Sigmoid colon (tissue), 7 donors: ENCODE measurements around the gene IQGAP2. TPM values are rescaled to one million over a fixed set of nuclear protein-coding genes. Genes with fewer than 3 reads are reported as not detected.
A peak's percentile ranks its signal among the peaks of the same experiment; 100 is the strongest.

Experiments used
- DNase-seq: peaks from one replicate; pipeline ENCODE4 v3.0.0-alpha.2; 2019
- H3K27ac ChIP-seq, 4 donors: fragments of 200-600 bp; sonication (generic); one replicate each; pipeline ENCODE4 v1.5.1; 2016 to 2019; ENCODE audit warnings: mild to moderate bottlenecking in 1 of 4
- H3K27me3 ChIP-seq, 3 donors: fragments of 200-600 bp; sonication (generic); one replicate each; pipeline ENCODE4 v1.5.1; 2019; ENCODE audit warnings: mild to moderate bottlenecking in 1 of 3
- H3K36me3 ChIP-seq, 4 donors: fragments of 200-600 bp; sonication (generic); one replicate each; pipeline ENCODE4 v1.5.1; 2016 to 2019
- H3K4me1 ChIP-seq, 4 donors: fragments of 200-600 bp; sonication (generic); one replicate each; pipeline ENCODE4 v1.5.1; 2017 to 2019
- H3K4me3 ChIP-seq, 4 donors: fragments of 200-600 bp; sonication (generic); one replicate each; pipeline ENCODE4 v1.5.1; 2017 to 2019; ENCODE audit warnings: mild to moderate bottlenecking in 2 of 4, moderate library complexity in 1 of 4
- H3K9me3 ChIP-seq, 4 donors: fragments of 200-600 bp in 3 of 4; sonication (generic) in 3 of 4; one replicate each; pipeline versions ENCODE4 v1.5.1 to v1.6.1; 2013 to 2019
- CTCF ChIP-seq, 4 experiments: fragments of 450-650 bp in 3 of 4; fragments of 200-600 bp in 1 of 4; IDR thresholded peaks; one replicate each; pipeline ENCODE4 v1.5.1; 2016 to 2019; ENCODE audit warnings: antibody characterized with exemption in 4 of 4, mild to moderate bottlenecking in 3 of 4, moderate library complexity in 2 of 4
- EP300 ChIP-seq, 4 donors: sonication (generic); formaldehyde crosslinking; IDR thresholded peaks; one replicate each; pipeline ENCODE4 v1.6.1; 2017; ENCODE audit warnings: antibody characterized with exemption in 4 of 4
- POLR2A ChIP-seq, 2 donors: fragments of 450-650 bp; IDR thresholded peaks; one replicate each; pipeline ENCODE4 v1.6.1; 2016; ENCODE audit warnings: antibody characterized with exemption in 2 of 2, mild to moderate bottlenecking in 2 of 2, moderate library complexity in 2 of 2
- POLR2AphosphoS5 ChIP-seq, 4 donors: sonication (generic); formaldehyde crosslinking; IDR thresholded peaks; one replicate each; pipeline ENCODE4 v1.6.1; 2017; ENCODE audit warnings: antibody characterized with exemption in 4 of 4
- WGBS, 2 donors: extraction: QIAGEN DNeasy Blood & Tissue Kit; methylation state at CpG; one replicate each; pipeline ENCODE4 v1.1.7; 2013; 5-methylcytosine and 5-hydroxymethylcytosine counted together
- intact Hi-C: fragments of 100-400 bp; cut with DNase I; formaldehyde crosslinking; loops from one replicate; pipeline ENCODE4 v1.15.1; 2023
- polyA plus RNA-seq, 3 donors: library from polyadenylated mRNA; stranded (reverse); fragments of 200-250 nt; gene quantifications; one replicate each; pipeline ENCODE4 v1.2.3, GENCODE V29; 2013
- total RNA-seq, 4 donors: library from RNA; depleted of rRNA; stranded (reverse); fragments of >200 nt; gene quantifications; one replicate each; pipeline ENCODE4 v1.1.0, GENCODE V29; 2016
- donor health status: healthy with polysubstance abuse.
- donor health status: Bipolar disorder and iron deficiency.
- donor health status: healthy.

IQGAP2 gene
- total and polyA plus RNA-seq, 7 donors: 15.0 to 85.3 (median 24.6) TPM

GRCh38 chr5:76397200-76397599 lies 5.9 kb upstream of the IQGAP2 start:
- H3K27me3 ChIP-seq: peaks cover 0 to 7% (median 7%) of the 10 kb centered on the region in 3 donors
- no peak overlapping the region for H3K27ac ChIP-seq
- WGBS, 2 donors: 94% methylated on average over 2 of the region's 2 CpGs
- intact Hi-C loops: no loop called here
- H3K4me3 ChIP-seq: no peak overlapping the region
- no peaks in the 10 kb centered on the region for H3K36me3 ChIP-seq
- DNase-seq: no peak
- no peak for TF ChIP-seq CTCF (IDR thresholded peaks at IDR 0.05)
- TF ChIP-seq POLR2AphosphoS5 (IDR thresholded peaks at IDR 0.05): no peak
- no peak for TF ChIP-seq POLR2A (IDR thresholded peaks at IDR 0.05)
- no peak for TF ChIP-seq EP300 (IDR thresholded peaks at IDR 0.05)
- no peaks in the 10 kb centered on the region for H3K9me3 ChIP-seq
- H3K4me1 ChIP-seq: peaks cover 0 to 8% (median under 1%) of the 10 kb centered on the region in 4 donors

- peaks cover 8 to 24% (median 9%) of the 10 kb centered on the region in 3 donors for H3K27me3 ChIP-seq
- H3K27ac ChIP-seq: no peak overlapping the region
- peaks cover 0 to 21% (median 11%) of the 10 kb centered on the region in 4 donors for H3K4me1 ChIP-seq
- 97 to 98% methylated on average over 2 of the region's 2 CpGs for WGBS, 2 donors
- H3K36me3 ChIP-seq: no peaks in the 10 kb centered on the region
- no peak for TF ChIP-seq CTCF (IDR thresholded peaks at IDR 0.05)
- no peak for TF ChIP-seq POLR2AphosphoS5 (IDR thresholded peaks at IDR 0.05)
- TF ChIP-seq POLR2A (IDR thresholded peaks at IDR 0.05): no peak
- TF ChIP-seq EP300 (IDR thresholded peaks at IDR 0.05): no peak
- H3K9me3 ChIP-seq: no peaks in the 10 kb centered on the region
- intact Hi-C loops: no loop called here
- H3K4me3 ChIP-seq: no peak overlapping the region
- DNase-seq: no peak
Measured at GRCh38 chr5:76399268-76399667, 3.8 kb upstream of the IQGAP2 start.

GRCh38 chr5:76400466-76400865 lies 2.6 kb upstream of the IQGAP2 start:
- Histone ChIP-seq H3K27me3 (peaks cover 9 to 30% (median 10%) of the 10 kb centered on the region in 3 donors), H3K9me3 (no peaks in the 10 kb centered on the region), H3K4me1 (peaks cover 0 to 21% (median 11%) of the 10 kb centered on the region in 4 donors), H3K4me3 (no peak overlapping the region), H3K27ac (no peak overlapping the region), H3K36me3 (no peaks in the 10 kb centered on the region)
- WGBS, 2 donors: 74 to 86% methylated on average over 5 of the region's 5 CpGs
- intact Hi-C loops: loop anchor here (5.0 kb wide), 1 partner anchor 142 kb away; no protein-coding TSS in a partner anchor
- DNase-seq: no peak
- TF ChIP-seq POLR2A (IDR thresholded peaks at IDR 0.05) (no peak), CTCF (IDR thresholded peaks at IDR 0.05) (no peak), EP300 (IDR thresholded peaks at IDR 0.05) (no peak), POLR2AphosphoS5 (IDR thresholded peaks at IDR 0.05) (no peak)

- no peak for TF ChIP-seq CTCF (IDR thresholded peaks at IDR 0.05)
- no peak for TF ChIP-seq POLR2A (IDR thresholded peaks at IDR 0.05)
- TF ChIP-seq POLR2AphosphoS5 (IDR thresholded peaks at IDR 0.05): no peak
- intact Hi-C loops: loop anchor here (2.0 to 5.0 kb wide), 2 partner anchors 140 to 181 kb away; no protein-coding TSS in a partner anchor
- H3K4me1 ChIP-seq: peaks cover 0 to 21% (median 11%) of the 10 kb centered on the region in 4 donors
Measured at GRCh38 chr5:76401801-76402250, 1.3 kb upstream of the IQGAP2 start.

More at GRCh38 chr5:76401801-76402250, 1.3 kb upstream of the IQGAP2 start:
- DNase-seq: no peak
- peaks cover 9 to 30% (median 10%) of the 10 kb centered on the region in 3 donors for H3K27me3 ChIP-seq
- H3K36me3 ChIP-seq: no peaks in the 10 kb centered on the region
- no peaks in the 10 kb centered on the region for H3K9me3 ChIP-seq
- peak overlapping the region; percentile 54 to 77 (median 70) for H3K27ac ChIP-seq
- peak overlapping the region; percentile 24 to 63 (median 58) for H3K4me3 ChIP-seq
- 18 to 19% methylated on average over 11 of the region's 11 CpGs for WGBS, 2 donors
